ENCODE data around the gene APH1B. TPM values are rescaled to one million over a fixed set of nuclear protein-coding genes. Genes with fewer than 3 reads are reported as not detected.
"Not testable (repeated sequence)": the region's sequence is repeated elsewhere in the genome, so short reads cannot be mapped to it uniquely, and the experiment has no call there.

The APH1B gene
- total and polyA plus RNA-seq, 7 donors, result 1.8 to 11.0 (median 7.9) TPM

- intact Hi-C loops (cut with DNase I), result no loop called here
- peaks cover 0 to 6% (median 2%) of the 10 kb centered on the region in 4 donors for H3K4me1 ChIP-seq
- no peak overlapping the region for H3K4me3 ChIP-seq
- no peak overlapping the region for H3K27ac ChIP-seq
- H3K9me3 ChIP-seq, result no peaks in the 10 kb centered on the region
- H3K36me3 ChIP-seq, result no peaks in the 10 kb centered on the region
- no peaks in the 10 kb centered on the region for H3K27me3 ChIP-seq
- 73 to 91% methylated on average over 4 of the region's 4 CpGs for WGBS, 2 donors
- TF ChIP-seq EP300 (IDR thresholded peaks at IDR 0.05) (no peak), POLR2A (IDR thresholded peaks at IDR 0.05) (no peak)
- DNase-seq, result no peak
These were observed 40.9 kb downstream of the APH1B start for GRCh38 chr15:63318344-63318743.

- no peak for DNase-seq
- 14 to 66% methylated on average over 3 of the region's 3 CpGs for WGBS, 2 donors
- no peak overlapping the region for H3K27ac ChIP-seq
- H3K9me3 ChIP-seq, result no peaks in the 10 kb centered on the region
- H3K27me3 ChIP-seq, result no peaks in the 10 kb centered on the region
- peaks cover 0 to 11% (median 4%) of the 10 kb centered on the region in 4 donors for H3K4me1 ChIP-seq
- TF ChIP-seq POLR2A (IDR thresholded peaks at IDR 0.05), result no peak
- no peak for TF ChIP-seq POLR2AphosphoS5 (IDR thresholded peaks at IDR 0.05)
- no peak for TF ChIP-seq CTCF (IDR thresholded peaks at IDR 0.05)
- no peak for TF ChIP-seq EP300 (IDR thresholded peaks at IDR 0.05)
- H3K36me3 ChIP-seq, result no peaks in the 10 kb centered on the region
- H3K4me3 ChIP-seq, result no peak overlapping the region
- intact Hi-C loops (cut with DNase I), result no loop called here
These were observed 41.7 kb downstream of the APH1B start for GRCh38 chr15:63319065-63319464.

DNA sequence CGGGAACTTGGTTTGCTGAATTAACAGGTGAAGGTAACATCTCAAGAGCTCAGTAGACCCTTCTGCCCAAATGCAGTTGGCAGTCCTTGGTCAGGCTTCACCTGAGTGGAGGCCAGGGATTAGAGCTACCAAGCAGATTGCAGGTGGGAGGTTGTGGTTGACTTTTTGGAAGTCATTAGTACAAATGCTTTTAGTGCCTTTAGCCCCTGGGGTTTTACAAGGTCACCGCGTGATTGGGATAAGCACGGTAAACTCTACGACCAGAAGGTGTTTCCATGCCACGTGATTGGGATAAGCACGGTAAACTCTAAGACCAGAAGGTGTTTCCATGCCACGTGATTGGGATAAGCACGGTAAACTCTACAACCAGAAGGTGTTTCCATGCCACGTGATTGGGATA, 43.0 kb downstream of the APH1B start:
- H3K9me3 ChIP-seq; intact Hi-C loops (cut with DNase I); H3K27me3 ChIP-seq; DNase-seq; H3K27ac ChIP-seq; H3K36me3 ChIP-seq; H3K4me3 ChIP-seq: not testable (repeated sequence)
- H3K4me1 ChIP-seq, result peaks cover 0 to 11% (median 4%) of the 10 kb centered on the region in 4 donors
- WGBS, 2 donors, result 94 to 95% methylated on average over 8 of the region's 10 CpGs

DNA sequence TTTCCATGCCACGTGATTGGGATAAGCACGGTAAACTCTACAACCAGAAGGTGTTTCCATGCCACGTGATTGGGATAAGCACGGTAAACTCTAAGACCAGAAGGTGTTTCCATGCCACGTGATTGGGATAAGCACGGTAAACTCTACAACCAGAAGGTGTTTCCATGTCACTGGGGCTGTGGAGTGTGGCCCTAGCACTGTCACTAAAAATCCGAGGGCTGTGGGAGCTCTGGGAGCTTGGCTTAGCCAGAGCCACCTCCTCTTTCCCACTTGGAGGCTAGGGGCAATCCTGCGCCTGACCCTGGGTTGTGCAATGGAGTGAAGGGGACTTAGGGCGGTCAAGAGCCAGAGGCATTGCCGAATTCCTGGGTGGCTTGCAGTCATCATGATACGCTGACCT, 43.6 kb downstream of the APH1B start:
- WGBS, 2 donors, result 69 to 92% methylated on average over 8 of the region's 11 CpGs
- H3K27me3 ChIP-seq; intact Hi-C loops (cut with DNase I); H3K9me3 ChIP-seq; H3K4me3 ChIP-seq; H3K36me3 ChIP-seq; H3K27ac ChIP-seq; DNase-seq: not testable (repeated sequence)
- H3K4me1 ChIP-seq, result peaks cover 0 to 11% (median 4%) of the 10 kb centered on the region in 4 donors

GRCh38 chr15:63321462-63321861, 44.1 kb downstream of the APH1B start:
- no peak for DNase-seq
- TF ChIP-seq EP300 (IDR thresholded peaks at IDR 0.05) (no peak), POLR2A (IDR thresholded peaks at IDR 0.05) (no peak), POLR2AphosphoS5 (IDR thresholded peaks at IDR 0.05) (no peak), CTCF (IDR thresholded peaks at IDR 0.05) (no peak)
- H3K27ac ChIP-seq, result no peak overlapping the region

GRCh38 chr15:63322541-63322940, 45.1 kb downstream of the APH1B start:
- WGBS, 2 donors, result 25 to 48% methylated on average over 4 of the region's 4 CpGs
- no peak for TF ChIP-seq EP300 (IDR thresholded peaks at IDR 0.05)
- no peak for TF ChIP-seq POLR2A (IDR thresholded peaks at IDR 0.05)
- no peak for TF ChIP-seq POLR2AphosphoS5 (IDR thresholded peaks at IDR 0.05)
- no peak for TF ChIP-seq CTCF (IDR thresholded peaks at IDR 0.05)
- H3K9me3 ChIP-seq, result no peaks in the 10 kb centered on the region
- peaks cover 0 to 11% (median 4%) of the 10 kb centered on the region in 4 donors for H3K4me1 ChIP-seq
- no peak overlapping the region for H3K4me3 ChIP-seq
- H3K36me3 ChIP-seq, result no peaks in the 10 kb centered on the region
- intact Hi-C loops (cut with DNase I), result no loop called here
- peak; percentile 75 for DNase-seq
- H3K27ac ChIP-seq, result no peak overlapping the region
- no peaks in the 10 kb centered on the region for H3K27me3 ChIP-seq

More at GRCh38 chr15:63321462-63321861, 44.1 kb downstream of the APH1B start:
- WGBS, 2 donors, result 61 to 93% methylated on average over 29 of the region's 29 CpGs
- H3K36me3 ChIP-seq, result no peaks in the 10 kb centered on the region
- intact Hi-C loops (cut with DNase I), result no loop called here
- H3K4me1 ChIP-seq, result peaks cover 0 to 11% (median 4%) of the 10 kb centered on the region in 4 donors
- H3K4me3 ChIP-seq, result no peak overlapping the region
- no peaks in the 10 kb centered on the region for H3K9me3 ChIP-seq
- H3K27me3 ChIP-seq, result no peaks in the 10 kb centered on the region

Data from sigmoid colon (tissue), 7 donors.